HG02642 (cell line): ENCODE measurements around the gene KLHDC4.
"Not testable (repeated sequence)": the region's sequence is repeated elsewhere in the genome, so short reads cannot be mapped to it uniquely, and the experiment has no call there.

Experiments
- ATAC-seq: cut with Tn5 transposase; IDR thresholded peaks from one replicate; pipeline ENCODE4 v1.9.1; 2021; ENCODE audit warnings: mild to moderate bottlenecking; ENCODE audit not compliant: unreplicated experiment, poor library complexity

KLHDC4 gene

GRCh38 chr16:87688876-87689815 lies 76.6 kb downstream of the KLHDC4 start:
- no peak for ATAC-seq

DNA sequence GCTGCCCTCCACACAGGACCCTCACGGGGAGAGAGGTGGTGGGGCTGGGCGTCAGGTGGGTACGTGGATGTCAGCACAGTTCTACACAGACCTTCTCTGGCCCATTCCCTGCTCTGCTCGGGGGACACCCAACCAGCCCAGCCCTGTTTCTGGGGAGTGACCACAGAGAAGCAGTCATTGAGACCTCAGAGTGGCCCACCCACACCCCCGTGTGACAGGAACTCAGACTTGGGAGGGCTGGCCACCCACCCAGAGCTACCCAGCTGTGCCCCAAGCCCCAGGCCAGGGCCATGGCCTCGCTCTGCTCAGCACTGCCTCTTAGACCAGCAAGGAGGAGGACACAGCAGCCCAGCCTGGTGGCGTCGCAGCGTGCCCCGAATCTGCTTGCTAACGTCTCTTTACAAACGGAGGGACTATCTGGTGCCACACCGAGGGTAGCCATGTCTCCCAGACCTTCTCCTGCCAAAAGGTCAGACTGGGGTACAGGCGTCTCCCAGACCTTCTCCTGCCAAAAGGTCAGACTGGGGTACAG lies 77.7 kb downstream of the KLHDC4 start:
- ATAC-seq, result no peak

GRCh38 chr16:87687126-87687910 lies 78.5 kb downstream of the KLHDC4 start:
- no peak for ATAC-seq

GRCh38 chr16:87686697-87687096 lies 79.1 kb downstream of the KLHDC4 start:
- ATAC-seq, result no peak

GRCh38 chr16:87685766-87686165 lies 80.0 kb downstream of the KLHDC4 start:
- no peak for ATAC-seq

GRCh38 chr16:87685405-87685755 lies 80.4 kb downstream of the KLHDC4 start:
- ATAC-seq, result no peak

GRCh38 chr16:87684711-87685404 lies 80.9 kb downstream of the KLHDC4 start:
- ATAC-seq, result no peak

DNA sequence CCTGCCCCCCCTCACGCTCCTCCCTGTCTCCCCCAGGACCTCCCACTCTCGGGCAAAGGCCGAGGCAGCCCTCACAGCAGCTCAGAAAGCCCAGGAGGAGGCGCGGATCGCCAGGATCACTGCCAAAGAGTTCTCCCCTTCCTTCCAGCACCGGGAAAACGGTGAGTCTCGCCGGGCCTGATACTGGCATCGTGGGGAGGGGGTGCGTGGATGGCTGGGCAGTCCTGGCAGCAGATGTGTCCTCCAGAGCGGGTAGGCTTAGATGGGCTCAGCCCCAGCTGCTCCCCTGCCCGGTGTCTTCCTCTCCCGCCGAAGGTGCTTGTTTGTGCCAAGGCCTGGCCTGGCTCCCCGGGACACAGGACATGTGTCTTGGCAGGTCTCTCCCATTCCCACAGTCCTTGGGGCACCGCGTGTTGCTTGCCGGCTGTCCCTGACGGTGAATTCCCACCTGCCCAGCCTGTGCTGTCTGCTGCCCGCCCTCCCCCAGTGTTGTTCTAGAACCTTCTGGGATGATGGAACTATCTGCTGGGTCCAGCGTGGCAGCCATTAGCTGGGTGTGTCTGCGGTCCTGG lies 81.6 kb downstream of the KLHDC4 start:
- ATAC-seq, result no peak

- no peak for ATAC-seq
Measured at GRCh38 chr16:87682852-87683399, 82.9 kb downstream of the KLHDC4 start.

DNA sequence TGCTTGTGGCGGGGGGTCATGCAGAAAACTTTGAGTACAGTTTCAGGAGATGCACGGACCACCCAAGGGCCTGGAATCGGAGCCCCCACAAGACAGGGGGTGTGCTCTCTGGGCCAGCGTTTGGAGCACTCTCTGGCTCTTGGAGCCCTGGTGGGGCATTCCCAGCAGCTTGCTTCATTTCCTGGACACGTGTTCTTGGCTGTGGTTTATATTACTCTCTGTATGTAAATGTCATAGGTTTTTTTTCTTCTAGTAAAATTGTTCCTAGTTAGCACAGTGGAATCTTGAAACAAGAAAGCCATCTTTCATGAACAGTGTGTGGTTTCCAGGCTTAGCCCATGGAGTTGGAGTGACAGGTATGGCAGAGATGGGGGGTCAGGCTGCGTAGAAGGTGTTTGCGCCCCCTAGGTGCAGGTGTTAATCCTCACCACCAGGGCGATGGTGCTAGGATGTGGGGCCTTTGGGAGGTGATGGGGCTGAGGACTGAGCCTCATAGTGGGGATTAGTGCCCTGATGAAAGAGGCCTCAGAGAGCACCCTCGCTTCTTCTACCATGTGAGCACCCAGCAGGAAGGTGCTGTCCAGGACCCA lies 83.7 kb downstream of the KLHDC4 start:
- ATAC-seq, result no peak

- not testable (repeated sequence) for ATAC-seq
Measured at GRCh38 chr16:87681051-87681602, 84.7 kb downstream of the KLHDC4 start.

DNA sequence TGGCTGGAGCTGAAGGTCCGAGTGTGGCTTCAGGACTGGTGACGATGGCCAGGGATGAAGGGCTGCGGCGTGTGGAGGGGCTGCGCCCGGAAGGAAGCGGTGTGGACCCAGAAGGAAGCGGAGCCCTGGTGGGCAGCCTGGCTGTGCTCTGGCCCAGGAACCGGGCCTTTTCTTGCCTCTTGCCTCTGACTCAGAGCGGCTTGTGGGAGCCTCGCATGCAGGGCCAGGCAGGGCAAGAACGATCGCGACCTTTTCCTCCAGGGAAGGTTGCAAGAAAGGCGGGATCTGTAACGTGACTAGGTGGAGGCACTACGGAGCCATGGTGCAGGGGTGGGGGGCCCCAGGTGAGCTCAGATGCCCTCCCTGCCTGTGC lies 85.5 kb downstream of the KLHDC4 start:
- no peak for ATAC-seq

DNA sequence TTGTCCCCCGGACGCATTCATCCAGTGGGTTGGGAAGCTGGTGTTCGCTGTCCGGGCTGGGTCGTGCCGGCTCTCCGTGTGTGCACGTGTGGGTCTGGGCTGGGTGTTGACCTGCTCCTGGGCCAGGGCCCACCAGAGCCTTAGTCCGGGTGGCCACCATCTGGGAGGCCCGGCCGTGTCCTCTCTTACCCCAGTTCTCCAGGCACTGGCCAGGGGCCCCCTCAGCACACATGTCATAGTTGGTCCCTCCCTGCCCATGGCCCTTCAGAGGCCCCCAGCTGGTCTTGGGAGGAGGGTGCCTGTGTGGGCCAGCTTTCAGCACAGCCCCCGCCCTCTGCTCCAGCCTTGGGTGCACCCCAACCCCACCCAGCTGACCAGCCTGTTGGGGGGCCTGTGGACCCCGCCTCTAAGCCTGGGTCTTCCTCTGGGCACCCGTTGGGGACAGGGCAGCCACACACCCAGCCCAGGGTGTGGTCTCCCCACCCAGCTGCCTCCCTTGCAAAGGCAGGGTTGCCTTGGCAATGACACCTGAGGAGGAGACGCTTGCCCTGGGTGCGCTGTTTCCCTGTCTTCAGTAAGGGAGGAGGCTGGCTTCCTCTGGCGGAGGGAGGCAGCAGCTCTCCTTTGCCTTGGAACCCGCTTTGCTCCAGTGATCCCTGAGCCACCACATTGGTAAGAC lies 86.1 kb downstream of the KLHDC4 start:
- no peak for ATAC-seq

DNA sequence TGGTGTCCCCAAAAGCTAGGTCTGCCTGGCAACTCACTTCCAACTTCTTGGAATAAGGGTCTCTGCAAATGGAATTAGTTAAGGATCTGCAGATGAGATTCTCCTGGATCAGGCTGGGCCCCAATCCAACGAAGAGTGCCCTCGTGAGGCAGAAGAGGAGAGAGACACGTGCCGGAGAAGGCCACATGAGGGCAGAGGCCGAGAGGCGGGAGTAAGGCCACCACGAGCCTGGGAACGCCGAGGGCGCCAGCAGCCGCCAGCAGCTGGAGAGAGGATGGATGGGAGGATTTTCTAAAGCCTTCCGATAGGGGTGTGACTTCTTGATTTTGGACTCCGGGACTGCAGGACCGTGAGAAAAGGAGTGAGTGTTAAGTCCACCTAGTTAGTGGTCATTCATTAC lies 87.2 kb downstream of the KLHDC4 start:
- ATAC-seq, result no peak

- no peak for ATAC-seq
Measured at GRCh38 chr16:87677830-87678229, 88.0 kb downstream of the KLHDC4 start.

DNA sequence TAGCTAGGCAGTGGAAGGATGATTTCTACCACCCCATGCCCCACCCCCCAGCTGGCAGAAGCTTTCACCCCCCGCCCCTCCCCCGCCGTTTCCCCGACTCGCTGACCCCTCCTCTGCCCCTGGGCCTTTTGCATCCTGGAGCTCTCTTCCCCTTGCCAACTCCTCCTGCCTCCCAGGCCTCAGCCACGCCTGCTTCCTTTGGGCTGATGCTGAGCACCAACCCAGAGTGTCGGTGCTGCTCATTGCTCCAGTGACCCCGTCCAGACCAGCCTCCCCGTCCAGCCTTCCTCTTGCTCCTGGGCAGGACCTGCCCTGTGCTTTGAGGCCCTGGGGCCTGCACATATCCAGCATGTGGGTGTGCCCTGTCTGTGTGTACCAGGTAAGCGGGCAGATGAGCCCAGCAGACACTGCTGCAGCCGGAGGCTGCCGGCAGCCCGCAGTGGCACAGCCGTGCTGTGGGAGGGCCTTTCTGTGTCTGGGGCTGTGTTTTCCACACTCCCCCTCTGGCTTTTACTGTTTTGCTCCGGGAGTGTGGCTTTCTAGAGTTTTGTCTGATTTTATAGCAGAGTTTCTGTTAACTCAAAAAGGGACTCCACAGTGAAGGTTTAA lies 90.6 kb downstream of the KLHDC4 start:
- no peak for ATAC-seq

GRCh38 chr16:87674419-87674818 lies 91.4 kb downstream of the KLHDC4 start:
- ATAC-seq, result no peak

DNA sequence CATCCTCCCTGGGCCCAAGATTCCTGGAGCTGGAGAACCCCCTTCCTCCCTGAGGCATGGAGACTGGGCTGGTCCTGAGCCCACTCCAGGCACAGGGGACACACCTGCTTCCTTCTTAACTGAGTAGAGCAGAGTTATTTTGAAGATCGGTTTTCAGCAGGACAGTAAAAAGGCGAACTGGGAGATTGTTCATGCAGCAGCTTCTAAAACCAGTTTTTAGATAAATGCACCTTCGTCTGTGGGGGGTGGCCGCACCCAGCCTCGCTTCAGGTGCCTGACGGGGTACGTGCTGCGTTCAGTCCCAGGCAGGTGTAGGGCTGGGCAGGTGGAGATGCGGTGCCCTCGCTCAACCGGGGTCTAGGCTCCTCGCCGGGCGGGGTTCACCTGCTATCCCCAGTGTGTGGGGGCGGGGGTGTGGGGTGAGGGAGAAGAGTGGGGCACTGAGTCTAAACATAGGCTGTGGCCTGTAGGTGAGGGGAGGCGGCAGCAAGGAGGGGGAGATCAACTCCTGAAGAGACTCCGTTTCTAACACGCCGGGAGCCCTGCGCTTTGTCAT lies 94.0 kb downstream of the KLHDC4 start:
- ATAC-seq, result no peak
